NCI-H2171 (cell line): ENCODE measurements around the gene ADCY2.

ENCODE experiments used
- DNase-seq: peaks from one replicate; lab custom pipeline; 2025; lab: John Stamatoyannopoulos, UW

ADCY2 gene

DNA sequence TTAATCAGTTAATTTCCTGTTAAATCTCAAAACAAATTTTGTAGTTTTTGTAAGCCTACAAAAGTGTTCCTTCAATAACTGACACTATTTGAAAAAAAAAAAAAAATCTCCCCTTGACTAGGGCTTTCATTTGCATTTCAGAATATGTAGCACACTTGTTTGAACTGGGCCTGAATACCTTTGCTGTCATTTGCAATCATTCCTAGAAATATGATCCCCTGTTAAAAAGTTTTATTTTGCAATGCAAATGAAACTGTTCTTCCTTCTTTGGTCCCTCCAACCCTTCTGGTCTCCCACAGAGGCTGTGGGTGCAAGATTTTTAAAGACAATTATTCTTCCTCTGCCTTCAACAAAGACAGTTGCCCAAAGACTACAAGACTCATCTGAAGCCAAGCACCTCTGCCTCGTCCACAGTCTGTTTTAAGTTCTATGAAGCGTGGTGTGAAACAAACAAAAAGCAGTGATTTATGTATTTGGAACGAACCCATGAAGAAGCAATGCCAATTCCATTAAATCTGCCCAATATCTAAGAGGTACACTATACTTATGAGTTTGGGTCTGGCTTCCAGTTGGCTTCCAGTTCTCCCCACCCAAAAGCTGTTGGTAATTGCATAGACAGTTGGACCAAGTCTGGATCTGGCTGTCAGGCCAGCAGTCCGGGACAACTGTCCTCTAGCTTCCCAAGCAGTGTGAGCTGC is 388.9 kb downstream of the ADCY2 start:
- no peak for DNase-seq

DNA sequence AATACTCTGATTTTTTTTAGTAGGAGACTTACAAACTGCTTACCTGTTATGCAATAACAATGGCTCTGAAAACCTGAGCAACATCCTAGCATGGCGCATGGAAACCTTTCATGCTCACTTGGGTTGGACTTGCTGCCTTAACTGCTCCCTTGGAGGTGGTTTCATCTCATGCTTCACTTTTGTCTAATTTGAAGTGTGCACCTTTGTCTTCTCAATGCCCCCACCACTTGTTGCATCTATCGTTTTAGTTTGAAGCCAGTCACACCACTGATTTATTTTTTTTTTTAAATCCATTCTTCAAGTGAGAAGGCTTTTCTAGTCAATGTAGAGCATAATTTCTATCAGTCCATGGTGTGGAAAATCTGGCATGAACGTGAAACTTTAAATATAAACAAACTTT is 391.8 kb downstream of the ADCY2 start:
- DNase-seq = no peak

DNA sequence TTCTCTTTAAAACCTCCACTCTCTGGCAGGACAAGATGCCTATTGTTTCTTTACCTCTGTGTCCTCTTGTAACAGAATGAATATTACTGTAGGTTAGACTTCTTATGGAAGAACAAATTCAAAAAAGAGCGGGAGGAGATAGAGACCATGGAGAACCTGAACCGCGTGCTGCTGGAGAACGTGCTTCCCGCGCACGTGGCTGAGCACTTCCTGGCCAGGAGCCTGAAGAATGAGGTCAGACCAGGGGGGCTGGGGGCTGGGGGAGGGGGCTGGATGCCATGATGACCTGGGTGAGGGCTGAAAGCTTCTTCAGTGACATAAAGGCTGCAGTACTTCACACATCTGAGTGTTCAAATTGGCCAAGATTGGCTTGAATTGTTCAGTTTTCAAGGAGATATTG is 393.6 kb downstream of the ADCY2 start:
- no peak for DNase-seq

DNA sequence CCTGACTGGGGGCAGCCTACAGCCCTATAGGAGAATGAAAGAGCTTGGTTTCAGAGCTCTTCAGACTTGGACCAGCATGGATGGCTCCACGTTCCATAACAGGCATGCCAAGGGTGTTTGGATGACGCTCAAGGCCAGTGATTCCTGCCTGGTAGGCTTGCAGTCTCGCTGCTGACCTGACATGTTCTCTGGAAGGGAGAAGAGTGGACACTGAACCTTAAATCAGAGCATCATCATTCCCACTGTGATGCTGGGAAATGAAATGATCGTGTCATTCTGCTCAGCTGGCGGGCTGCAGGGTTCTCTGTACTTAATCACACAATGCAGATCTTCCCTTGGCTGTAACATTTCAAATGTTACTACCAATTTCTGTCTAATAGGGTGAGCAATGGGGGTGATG is 398.0 kb downstream of the ADCY2 start:
- no peak for DNase-seq

DNA sequence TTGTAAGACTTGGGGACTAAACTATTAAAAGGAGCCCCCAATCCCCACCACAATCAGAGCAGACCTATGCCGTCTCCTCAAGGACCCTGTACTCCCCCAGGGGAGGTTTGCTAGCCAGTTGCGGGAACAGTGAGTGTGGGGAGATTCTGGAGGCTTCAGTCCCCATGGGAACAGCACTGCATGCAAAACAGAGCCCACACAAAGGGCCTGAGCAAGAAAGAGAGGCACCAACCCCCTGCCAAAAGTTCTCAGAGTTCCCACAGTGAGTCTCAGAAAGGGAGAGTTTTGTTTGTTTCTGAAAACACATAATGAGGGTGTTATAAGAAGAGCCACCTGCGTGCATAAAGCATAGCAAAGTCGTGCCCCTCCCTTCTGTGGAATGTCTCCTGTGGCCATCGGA is 398.4 kb downstream of the ADCY2 start:
- no peak for DNase-seq

DNA sequence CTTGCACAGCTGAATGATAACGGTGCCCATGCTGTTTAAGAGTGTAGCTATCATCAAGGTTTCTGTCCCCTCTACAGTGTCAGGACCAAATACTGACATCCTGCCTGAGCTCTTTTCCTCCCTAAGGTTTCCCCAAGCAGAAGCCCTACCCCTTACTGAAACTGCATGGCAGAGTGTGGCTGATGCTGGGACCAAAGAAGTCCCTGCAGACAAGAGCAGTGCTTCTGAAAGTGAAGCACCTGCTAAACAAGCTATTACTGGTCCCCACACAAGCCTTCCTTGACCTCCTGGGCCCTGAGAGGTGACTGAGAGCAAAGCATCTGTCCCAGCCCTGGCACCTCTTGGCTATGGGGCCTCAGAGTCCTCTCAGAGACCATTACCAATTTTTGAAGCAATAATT is 398.9 kb downstream of the ADCY2 start:
- no peak for DNase-seq

DNA sequence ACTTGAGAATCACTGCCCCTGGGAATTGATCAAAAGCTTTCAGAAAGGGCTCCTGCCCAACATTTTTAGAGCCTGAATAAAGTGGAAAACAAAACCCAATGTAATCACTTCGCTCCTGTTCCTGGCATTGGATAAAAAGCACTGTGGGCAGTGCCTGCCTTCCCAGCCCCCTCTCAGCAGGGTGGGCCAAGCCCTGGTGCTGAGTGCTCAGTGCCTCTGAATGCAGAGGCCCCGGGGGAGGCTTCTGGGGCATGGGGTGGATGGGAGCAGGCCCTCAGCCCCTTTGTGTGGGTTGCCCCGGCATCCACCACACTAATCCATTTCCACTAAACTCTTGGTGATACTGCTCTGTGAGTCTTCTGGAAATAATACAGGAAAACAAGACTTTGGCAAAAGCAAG is 399.4 kb downstream of the ADCY2 start:
- DNase-seq = no peak

DNA sequence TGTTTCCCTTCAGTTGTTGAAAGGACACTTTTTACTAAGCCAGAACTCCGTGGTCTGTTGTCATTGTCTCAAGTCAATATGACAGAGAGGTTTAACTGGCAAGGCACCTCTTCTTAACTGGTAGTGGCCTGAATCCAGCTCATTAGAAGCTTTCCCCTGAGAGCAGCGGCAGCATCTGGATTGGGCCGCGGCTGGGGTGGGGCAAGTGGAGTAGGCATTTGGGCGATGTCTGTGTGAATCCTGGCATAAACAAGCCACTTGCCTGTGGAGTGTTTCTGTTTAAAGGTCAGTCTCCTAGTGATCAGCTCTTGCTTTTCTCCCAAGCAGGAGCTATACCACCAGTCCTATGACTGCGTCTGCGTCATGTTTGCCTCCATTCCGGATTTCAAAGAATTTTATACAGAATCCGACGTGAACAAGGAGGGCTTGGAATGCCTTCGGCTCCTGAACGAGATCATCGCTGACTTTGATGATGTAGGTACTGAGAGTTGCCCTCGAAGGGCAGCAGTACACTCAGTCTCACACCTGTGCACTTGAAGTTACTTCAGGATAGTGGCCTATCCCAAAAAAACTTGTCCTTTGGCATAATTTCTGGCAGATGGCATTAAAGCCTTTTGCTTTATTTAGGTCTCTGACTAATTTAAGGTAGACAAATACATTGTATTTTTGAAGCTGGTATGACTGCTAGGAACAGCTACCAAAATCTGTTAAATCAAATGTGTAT is 406.1 kb downstream of the ADCY2 start:
- DNase-seq = no peak

DNA sequence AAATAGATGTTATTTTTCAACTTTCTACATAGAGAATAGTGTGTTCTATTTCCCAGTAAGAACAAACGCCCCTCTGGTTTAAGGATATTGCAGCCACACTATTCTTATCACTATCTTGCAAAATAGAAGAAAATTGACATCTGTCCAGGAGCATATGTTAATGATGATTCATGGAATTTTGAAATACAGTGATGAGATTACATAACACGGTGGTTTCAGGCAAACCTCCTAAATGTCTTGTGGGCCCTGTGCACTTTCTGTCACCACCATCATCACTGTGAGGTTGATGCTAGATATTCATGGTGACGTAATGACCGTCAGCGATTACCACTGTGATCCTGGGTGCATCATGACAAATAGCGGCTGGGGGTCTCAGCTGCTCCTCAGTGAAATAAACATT is 406.9 kb downstream of the ADCY2 start:
- no peak for DNase-seq

DNA sequence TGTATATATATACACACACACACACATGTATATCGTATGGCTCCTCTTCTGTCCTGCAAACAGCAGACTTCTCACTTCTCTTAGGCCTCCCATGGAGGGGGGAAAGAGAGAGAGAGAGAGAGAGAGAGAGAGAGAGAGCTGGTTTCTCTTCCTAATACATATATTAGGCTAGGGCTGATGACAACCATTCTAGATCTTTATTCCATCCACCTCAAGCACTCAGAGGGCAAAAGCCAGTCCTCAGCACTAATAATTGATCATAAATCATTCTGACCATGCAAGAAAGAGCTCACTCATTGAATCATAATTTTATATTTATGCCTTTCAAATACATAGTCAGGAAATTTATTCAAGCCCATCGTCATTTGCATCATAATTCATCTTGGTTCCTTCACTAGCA is 408.0 kb downstream of the ADCY2 start:
- no peak for DNase-seq

DNA sequence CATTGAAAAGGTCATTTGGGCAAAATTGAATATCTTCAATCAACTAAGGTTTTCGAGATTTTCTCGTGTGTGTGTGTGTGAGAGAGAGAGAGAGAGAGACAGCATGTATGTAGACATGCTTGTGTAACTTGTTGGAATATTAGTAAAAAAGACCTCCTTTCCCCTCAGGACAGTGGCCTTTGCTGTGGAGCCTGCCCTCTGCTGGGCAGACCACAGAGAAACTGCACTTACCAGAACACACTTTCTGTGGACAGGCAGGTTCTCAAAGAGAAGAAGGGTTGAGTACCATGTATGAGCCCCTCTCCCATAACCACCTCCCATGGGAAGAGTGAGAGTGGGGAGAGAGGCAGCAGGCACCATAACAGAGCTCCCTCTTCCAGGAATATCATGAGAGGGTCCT is 409.4 kb downstream of the ADCY2 start:
- DNase-seq = no peak

DNA sequence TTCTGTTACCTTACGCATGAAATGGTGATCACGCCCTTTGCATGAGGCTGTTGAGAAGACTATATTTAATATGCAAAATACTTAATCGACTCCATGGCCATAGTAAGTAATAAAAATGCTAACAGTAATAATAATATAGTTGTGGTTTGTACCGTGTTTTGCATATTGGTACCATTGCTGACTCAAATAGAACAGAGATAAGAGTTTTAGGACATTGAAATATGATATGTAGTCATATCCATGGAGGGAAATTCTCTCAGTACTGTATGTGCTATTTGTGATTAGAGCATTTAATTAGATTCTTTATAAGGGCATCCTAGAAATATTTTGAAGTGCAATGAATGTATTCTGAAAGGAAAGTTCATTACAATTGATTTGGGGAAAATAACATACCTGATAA is 413.1 kb downstream of the ADCY2 start:
- no peak for DNase-seq

DNA sequence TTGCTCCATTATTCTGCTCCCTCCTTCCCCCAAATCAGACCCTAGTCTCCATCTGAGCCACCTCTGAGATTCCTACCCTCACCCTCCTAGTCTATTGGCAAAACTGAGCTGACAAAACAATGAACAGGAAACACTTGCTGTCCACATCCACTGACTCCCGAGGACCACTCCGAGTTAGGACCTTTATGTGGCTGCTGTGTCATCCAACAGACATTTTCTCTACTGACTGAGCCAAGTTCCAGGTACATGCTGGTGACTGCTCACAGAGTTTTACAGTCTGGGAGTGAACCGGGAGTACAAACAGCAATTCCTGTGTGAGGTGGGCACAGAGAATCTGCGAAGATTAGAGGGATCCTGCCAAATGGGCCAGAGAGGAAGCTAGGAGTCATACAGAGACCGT is 415.8 kb downstream of the ADCY2 start:
- DNase-seq = no peak

DNA sequence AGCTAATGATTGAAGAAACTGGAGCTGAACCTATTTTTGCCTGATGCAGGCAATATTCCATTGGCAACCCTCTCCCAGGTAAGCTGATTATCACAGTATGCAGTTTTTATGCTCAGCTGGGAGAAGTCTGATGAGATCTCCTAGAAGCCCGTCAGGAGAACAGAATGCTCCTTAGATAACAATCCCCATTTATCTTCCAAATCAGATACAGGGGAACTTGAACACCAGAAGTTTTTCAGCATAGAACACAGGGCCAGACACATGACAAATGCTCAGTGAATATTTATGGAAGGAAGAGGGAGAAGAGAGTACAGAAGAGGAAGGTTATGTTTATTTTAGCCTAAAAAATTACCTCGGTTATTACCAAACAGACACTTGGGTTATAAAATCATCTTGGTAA is 417.1 kb downstream of the ADCY2 start:
- no peak for DNase-seq

DNA sequence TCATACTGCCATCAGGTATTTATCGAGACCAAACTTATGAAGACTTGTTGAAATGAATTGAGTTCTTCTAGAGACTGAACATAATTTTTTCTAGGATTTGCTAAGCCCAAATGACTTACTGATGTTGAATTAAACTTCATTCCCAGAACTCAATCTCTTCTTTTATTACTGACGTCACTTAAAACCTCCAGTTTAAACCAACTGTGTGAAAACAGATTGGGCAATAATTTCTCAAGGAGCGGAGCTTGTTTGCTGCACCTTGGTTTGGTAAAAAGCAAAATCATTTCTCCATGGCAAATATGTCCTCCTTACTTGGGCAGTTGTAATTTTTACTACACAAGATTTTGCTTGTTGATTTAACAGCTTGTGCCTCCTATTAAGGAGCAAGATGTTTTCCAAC is 417.6 kb downstream of the ADCY2 start:
- no peak for DNase-seq

DNA sequence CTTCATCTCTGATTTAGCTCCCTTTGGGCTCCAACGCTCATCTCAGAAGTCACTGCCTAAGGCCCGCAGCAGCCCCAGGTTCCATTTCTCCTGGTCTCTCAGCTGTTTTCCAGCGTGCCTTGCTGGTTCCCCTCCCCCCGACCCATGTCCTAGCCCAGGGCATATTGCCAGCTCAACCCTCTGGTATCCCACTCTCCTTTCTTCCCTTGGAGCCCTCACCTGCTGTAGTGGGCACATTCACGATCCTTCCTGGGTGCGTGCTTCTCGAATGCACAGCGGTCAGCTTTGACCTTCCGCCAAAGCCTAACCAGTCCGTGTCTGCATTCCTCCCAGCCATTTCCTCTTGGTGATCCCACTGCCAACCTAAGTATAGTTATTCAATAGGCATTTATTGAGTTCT is 418.9 kb downstream of the ADCY2 start:
- no peak for DNase-seq

DNA sequence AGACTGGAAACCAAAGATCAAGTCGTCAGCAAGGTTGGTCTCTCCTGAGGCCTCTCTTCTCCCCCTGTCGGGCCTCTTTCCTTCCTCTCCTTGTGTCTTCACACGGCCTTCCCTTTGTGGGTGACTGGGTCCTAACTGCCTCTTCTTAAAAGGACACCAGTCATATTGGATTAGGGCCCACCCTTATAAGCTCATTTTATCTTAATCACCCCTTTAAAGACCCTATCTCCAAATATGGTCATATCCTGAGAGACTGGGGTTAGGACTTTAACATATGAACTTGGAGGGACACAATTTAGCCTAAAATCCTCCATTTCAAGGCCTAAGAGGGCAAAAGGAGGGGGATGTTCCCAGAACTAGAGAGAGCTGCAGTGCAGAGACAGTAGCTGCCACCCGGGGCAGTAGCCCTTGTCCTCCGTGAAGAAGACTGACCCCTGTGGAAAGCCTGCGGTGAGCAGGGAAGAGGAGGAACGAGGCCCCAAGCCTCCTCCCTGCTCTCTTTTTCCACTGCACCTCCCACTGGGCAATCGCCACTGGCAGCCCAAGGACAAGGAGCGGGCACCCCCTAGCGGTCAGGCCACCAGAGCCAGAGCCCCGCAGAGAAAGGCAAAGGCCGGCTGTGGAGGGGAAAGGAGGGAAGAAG is 420.1 kb downstream of the ADCY2 start:
- DNase-seq = no peak

DNA sequence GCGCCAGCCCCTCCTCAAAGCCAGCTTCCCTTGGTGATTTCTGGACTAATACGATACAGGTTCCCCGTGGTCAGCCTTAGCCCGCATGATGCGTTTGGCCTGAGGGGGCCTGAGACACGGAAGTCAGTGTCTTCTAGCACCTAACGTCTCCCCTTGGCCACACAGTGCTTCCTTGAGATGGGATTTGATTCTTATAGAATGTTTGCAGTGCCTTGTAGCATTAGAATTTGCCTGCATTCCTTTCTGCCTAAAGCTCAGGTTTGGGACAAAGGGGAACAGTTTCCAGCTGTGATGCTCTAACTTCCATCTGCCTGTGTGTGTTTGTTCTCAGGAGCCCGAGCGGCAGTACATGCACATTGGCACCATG is 420.6 kb downstream of the ADCY2 start:
- no peak for DNase-seq

DNA sequence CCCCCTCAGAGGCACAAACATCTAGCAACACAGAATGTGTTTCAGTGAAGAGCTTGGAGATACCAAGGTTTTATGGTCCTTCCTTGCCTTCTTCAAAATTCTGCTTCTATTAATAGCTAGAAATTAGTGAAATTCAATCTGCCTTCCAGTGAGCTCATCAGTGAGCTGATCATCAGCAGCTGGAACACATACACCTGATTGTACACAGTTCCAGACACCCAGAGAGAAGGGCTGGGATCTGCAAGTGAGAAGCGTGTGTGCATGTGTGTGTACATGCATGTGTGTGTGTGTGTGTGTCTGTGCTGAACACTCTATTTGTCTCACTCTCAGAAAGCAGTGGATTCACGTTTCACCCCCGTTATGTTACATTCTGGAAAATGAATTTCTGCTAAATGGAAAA is 426.5 kb downstream of the ADCY2 start:
- DNase-seq = peak; percentile 2

DNA sequence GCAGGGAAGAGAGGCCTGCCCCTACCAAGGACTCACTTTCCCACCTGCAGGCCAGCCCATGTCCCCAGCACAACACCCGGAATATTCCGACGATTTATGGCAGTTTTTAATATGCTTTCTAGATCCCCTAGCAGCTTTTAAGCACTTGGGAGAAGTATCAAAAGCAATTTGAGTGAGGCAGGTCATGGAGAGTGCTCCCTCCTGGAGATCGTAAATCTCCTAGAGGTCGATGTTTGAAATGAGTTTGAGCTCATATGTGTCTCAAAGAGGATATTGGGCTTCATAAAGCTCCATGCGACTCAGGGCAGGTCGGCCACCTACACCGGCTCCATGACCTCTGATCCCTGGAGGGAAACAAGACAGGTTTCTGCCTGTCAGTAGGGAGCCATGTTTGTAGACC is 427.7 kb downstream of the ADCY2 start:
- DNase-seq = no peak

DNA sequence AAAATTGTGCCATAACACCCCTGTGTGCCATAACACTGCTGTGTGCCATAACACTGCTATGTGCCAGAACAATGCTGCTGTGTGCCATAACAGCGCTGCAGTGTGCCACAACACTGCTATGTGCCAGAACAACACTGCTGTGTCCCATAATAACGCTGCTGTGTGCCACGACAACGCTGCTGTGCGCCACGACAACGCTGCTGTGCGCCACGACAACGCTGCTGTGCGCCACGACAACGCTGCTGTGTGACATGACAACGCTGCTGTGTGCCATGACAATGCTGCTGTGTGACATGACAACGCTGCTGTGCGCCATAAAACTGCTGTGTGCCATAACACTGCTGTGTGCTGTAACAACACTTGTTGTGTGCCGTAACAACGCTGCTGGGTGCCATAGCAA is 429.1 kb downstream of the ADCY2 start:
- DNase-seq = no peak

DNA sequence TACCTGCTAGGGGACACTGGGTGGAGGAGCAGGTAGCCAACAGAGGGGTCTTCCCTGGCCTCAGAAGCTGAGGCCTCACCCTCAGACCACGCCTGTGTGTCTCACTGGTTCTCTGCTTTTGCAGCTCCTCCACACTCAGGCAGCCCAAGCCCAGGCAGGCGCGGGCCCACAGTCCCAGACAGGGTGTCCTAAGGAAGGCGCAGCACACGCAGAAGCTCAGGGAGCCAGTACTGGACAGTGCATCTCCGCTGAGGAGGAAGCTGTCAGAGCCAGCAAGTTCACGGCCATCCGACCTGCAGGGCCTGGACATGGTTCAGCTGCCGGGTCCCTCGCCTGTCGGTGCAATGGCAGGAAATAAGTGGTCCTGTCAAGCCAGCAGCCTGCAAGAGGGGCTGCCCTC is 429.7 kb downstream of the ADCY2 start:
- no peak for DNase-seq

DNA sequence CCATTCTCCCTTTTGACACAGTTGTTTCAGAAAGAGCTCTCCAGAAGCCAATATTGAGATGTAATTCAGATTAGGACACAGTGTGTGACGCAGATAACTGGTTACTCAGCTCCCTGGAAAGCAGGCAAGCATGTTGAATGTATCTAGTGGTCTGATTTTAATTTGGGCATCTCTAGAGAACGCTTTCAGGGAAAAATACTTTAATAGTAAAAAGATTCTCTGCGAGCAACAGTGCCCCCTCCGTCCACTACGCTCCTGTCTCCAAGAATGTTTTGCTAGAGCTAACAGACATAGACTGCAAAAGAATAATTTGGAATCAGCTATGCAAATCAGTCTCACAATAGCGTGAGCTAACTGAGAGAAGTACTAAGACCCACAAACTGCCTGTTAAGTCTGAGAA is 431.7 kb downstream of the ADCY2 start:
- DNase-seq = no peak

DNA sequence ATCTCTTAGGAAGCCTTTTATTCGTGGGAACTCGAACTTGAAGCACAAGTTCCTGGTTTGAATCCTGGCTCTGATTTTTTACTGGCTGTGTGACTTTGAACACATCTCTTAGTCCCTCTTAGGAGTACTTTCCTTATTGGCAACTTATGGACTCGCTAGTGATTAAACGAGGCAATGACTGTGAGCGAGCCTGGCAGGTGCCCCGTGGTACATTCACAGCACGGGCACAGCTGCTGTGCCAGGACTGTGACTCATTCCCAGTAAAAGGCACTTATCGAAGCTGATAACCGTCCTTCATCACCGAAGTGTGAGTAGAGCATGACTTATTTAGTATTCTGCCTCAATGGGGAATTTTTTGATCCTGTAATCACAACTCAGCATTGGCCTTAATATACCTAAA is 432.3 kb downstream of the ADCY2 start:
- DNase-seq = no peak
